ENCODE measurements around the gene OTOA.

Gene OTOA

DNA sequence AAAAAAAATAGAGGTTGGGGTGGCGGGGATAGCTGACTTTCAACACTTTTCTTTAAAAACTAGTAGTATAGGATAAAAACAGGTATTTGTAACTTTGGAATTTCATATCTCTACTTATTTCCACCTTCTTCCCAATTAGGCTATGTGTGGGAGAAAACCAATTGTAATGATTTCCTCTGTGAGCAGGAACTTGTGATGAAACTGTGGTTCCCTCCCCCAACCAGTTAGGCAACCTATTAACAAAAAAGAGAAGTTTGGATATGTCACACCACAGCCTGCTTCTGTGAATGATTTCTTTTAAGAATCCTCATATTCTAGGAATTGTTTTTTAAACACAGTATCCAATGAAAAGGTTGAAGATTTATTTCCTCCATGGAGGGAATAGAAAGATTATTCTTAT, 13.2 kb upstream of the OTOA start:
- no peak overlapping the region for H3K4me3 ChIP-seq (replicated peaks in 1 of 2; ENCODE audit: low read depth in 2 of 2, low read length in 2 of 2)
- TF ChIP-seq, protein P1, sequence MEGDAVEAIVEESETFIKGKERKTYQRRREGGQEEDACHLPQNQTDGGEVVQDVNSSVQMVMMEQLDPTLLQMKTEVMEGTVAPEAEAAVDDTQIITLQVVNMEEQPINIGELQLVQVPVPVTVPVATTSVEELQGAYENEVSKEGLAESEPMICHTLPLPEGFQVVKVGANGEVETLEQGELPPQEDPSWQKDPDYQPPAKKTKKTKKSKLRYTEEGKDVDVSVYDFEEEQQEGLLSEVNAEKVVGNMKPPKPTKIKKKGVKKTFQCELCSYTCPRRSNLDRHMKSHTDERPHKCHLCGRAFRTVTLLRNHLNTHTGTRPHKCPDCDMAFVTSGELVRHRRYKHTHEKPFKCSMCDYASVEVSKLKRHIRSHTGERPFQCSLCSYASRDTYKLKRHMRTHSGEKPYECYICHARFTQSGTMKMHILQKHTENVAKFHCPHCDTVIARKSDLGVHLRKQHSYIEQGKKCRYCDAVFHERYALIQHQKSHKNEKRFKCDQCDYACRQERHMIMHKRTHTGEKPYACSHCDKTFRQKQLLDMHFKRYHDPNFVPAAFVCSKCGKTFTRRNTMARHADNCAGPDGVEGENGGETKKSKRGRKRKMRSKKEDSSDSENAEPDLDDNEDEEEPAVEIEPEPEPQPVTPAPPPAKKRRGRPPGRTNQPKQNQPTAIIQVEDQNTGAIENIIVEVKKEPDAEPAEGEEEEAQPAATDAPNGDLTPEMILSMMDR (IDR thresholded peaks at IDR 0.05; ENCODE audit: low read depth, low read length): no peak
- peak; percentile 46 to 55 for DNase-seq (ENCODE audit: low read depth in 2 of 2)

- no peak for DNase-seq (ENCODE audit: low read depth in 2 of 2)
- TF ChIP-seq, protein P1 (IDR thresholded peaks at IDR 0.05; ENCODE audit: low read depth, low read length): no peak
- no peak overlapping the region for H3K4me3 ChIP-seq (replicated peaks in 1 of 2; ENCODE audit: low read depth in 2 of 2, low read length in 2 of 2)
Observed at GRCh38 chr16:21651515-21651914, 12.3 kb upstream of the OTOA start.

DNA sequence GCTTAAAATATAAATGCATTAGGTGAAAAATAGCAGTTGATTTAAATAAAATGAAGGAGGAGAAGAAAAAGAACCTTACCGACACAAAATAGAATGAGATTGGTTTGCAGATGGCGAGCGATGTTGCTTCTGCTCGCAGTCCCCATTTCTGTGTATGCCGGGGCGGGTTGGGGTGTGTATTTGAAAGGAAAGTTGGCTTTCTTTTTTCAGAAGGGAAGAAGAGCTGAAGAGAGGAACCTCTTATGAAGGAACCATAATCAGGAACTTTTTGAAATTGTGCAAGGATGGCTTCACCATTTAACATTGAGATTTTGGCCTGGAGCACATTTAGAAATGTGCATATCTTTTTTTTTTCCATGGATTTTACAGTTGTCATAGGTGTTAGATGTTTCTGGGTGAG, 11.3 kb upstream of the OTOA start, which contains the start of gene IGSF6:
Gene IGSF6 (minus strand): TSS at position 156 of the 400 bp plus-strand sequence. CDS start 10 bp downstream, at position 146.
- TF ChIP-seq, protein P1 (IDR thresholded peaks at IDR 0.05; ENCODE audit: low read depth, low read length): no peak
- DNase-seq (ENCODE audit: low read depth in 2 of 2): no peak
- H3K4me3 ChIP-seq (replicated peaks in 1 of 2; ENCODE audit: low read depth in 2 of 2, low read length in 2 of 2): no peak within 1 kb of the TSS

DNA sequence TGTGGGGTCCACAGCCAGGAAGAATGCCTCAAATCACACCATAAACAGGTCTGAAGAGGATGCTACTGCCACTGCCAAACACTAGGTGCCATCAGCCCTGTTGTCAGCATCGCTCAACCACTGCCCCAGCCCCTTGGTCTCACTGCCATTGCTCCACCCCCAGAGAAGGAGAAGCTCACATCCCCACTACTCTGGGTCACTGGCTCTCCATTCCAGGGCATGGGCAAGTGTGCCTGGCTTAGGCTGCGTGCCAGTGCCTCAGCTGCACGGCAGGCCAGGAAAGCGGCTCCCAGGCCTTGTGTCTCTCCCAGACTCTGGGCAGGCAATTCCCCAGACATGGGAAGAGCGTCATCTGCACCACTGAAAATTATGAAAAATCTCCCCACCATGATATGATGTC, 10.2 kb upstream of the OTOA start:
- H3K4me3 ChIP-seq (replicated peaks in 1 of 2; ENCODE audit: low read depth in 2 of 2, low read length in 2 of 2): no peak overlapping the region
- no peak for DNase-seq (ENCODE audit: low read depth in 2 of 2)
- TF ChIP-seq, protein P1 (IDR thresholded peaks at IDR 0.05; ENCODE audit: low read depth, low read length): no peak

DNA sequence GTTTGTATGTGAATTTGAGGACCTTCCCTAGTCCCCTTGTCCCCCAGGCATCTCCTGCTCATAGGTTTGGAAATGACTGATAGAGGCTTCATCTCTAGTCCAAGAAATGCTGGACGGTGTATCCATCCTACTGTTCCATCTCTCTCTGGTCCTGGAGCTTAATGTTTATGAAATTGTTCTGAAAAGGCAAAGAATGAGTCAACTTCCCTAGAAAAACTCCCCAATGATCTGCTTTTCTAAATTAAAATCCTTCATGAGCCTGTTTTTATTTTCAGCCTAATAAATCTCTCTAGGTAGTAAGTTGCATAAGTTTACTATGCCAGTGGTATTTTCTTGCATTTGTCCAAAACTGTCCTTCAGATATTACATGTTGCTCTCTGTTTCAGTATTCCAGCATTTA, 9.3 kb upstream of the OTOA start:
- TF ChIP-seq, protein P1 (IDR thresholded peaks at IDR 0.05; ENCODE audit: low read depth, low read length): no peak
- DNase-seq (ENCODE audit: low read depth in 2 of 2): no peak
- no peak overlapping the region for H3K4me3 ChIP-seq (replicated peaks in 1 of 2; ENCODE audit: low read depth in 2 of 2, low read length in 2 of 2)

GRCh38 chr16:21654881-21655280, 8.9 kb upstream of the OTOA start:
- DNase-seq (ENCODE audit: low read depth in 2 of 2): no peak
- TF ChIP-seq, protein P1 (IDR thresholded peaks at IDR 0.05; ENCODE audit: low read depth, low read length): no peak
- no peak overlapping the region for H3K4me3 ChIP-seq (replicated peaks in 1 of 2; ENCODE audit: low read depth in 2 of 2, low read length in 2 of 2)

All from cardiac fibroblast (primary cell).